Germinal center (tissue), 1 donor: ENCODE measurements around the gene ECT2L.
A peak's percentile ranks its signal among the peaks of the same experiment; 100 is the strongest.

Experiments
- DNase-seq: peaks from one replicate; pipeline ENCODE4 v3.0.0; 2012; ENCODE audit warnings: mixed read lengths, low spot score

Gene ECT2L

GRCh38 chr6:138795809-138796603 is at the start of gene ECT2L:
Gene ECT2L (plus strand): TSS chr6:138796087. CDS start chr6:138813275, 17,188 bp downstream.
- DNase-seq: no peak

GRCh38 chr6:138752017-138752416 is 43.9 kb upstream of the ECT2L start:
- DNase-seq: no peak

GRCh38 chr6:138757136-138757535 is 38.8 kb upstream of the ECT2L start:
- no peak for DNase-seq

GRCh38 chr6:138765896-138766655 is 29.8 kb upstream of the ECT2L start:
- peak; percentile 36 for DNase-seq

GRCh38 chr6:138769102-138769676 is 26.7 kb upstream of the ECT2L start:
- no peak for DNase-seq

- DNase-seq: peak; percentile 8
Observed at GRCh38 chr6:138772596-138773176, 23.2 kb upstream of the ECT2L start.

GRCh38 chr6:138773177-138774091 is 22.5 kb upstream of the ECT2L start, which contains the start of gene CCDC28A:
Gene CCDC28A (plus strand): TSS chr6:138773769. CDS start chr6:138776121, 2,352 bp downstream.
- peak; percentile 92 for DNase-seq

GRCh38 chr6:138774370-138774769 is 21.5 kb upstream of the ECT2L start:
- no peak for DNase-seq

GRCh38 chr6:138776659-138777058 is 19.2 kb upstream of the ECT2L start:
- DNase-seq: no peak

GRCh38 chr6:138778331-138778730 is 17.6 kb upstream of the ECT2L start:
- no peak for DNase-seq

GRCh38 chr6:138782243-138782642 is 13.6 kb upstream of the ECT2L start:
- no peak for DNase-seq

GRCh38 chr6:138785079-138785478 is 10.8 kb upstream of the ECT2L start:
- DNase-seq: no peak

GRCh38 chr6:138785980-138786379 is 9.9 kb upstream of the ECT2L start:
- DNase-seq: no peak

GRCh38 chr6:138787138-138787537 is 8.7 kb upstream of the ECT2L start:
- no peak for DNase-seq

GRCh38 chr6:138796771-138797170 is 884 bp downstream of the ECT2L start:
- no peak for DNase-seq

- no peak for DNase-seq
Observed at GRCh38 chr6:138797806-138798446, 2.0 kb downstream of the ECT2L start.

- DNase-seq: no peak
Observed at GRCh38 chr6:138800377-138801150, 4.7 kb downstream of the ECT2L start.

- no peak for DNase-seq
Observed at GRCh38 chr6:138803331-138803730, 7.4 kb downstream of the ECT2L start.

- DNase-seq: no peak
Observed at GRCh38 chr6:138803861-138804260, 8.0 kb downstream of the ECT2L start.
